GM23338 (cell line): ENCODE measurements around the gene TOGARAM1. TPM values are rescaled to one million over a fixed set of nuclear protein-coding genes. Genes with fewer than 3 reads are reported as not detected.

Source experiments
- ATAC-seq: fragments of 200-7000 bp; cut with Tn5 transposase; 3 replicates; pipeline ENCODE4 v1.9.1; 2020
- DNase-seq: peaks from one replicate; pipeline ENCODE4 v3.0.0-alpha.2; 2015; ENCODE audit warnings: low spot score
- H2AFZ ChIP-seq: fragments of 200-600 bp; sonication (generic); 2 replicates; pipeline ENCODE4 v1.8.0; 2016; ENCODE audit warnings: antibody characterized with exemption, mild to moderate bottlenecking, moderate library complexity
- H3F3A ChIP-seq: fragments of 200-600 bp; sonication (generic); replicated peaks from 2 replicates; pipeline ENCODE4 v1.8.0; 2017; ENCODE audit warnings: antibody characterized with exemption, mixed run types, low read depth
- H3K27ac ChIP-seq: fragments of 200-600 bp; sonication (generic); 2 replicates; pipeline ENCODE4 v1.6.1; 2016; ENCODE audit warnings: low read depth
- H3K27me3 ChIP-seq: fragments of 200-600 bp; sonication (generic); 2 replicates; pipeline ENCODE4 v1.8.0; 2016; ENCODE audit warnings: mild to moderate bottlenecking, mixed run types, moderate library complexity; ENCODE audit not compliant: insufficient read depth
- H3K36me3 ChIP-seq: fragments of 200-600 bp; sonication (generic); 2 replicates; pipeline ENCODE4 v1.8.0; 2016; ENCODE audit warnings: mild to moderate bottlenecking; ENCODE audit not compliant: insufficient read depth
- H3K4me1 ChIP-seq: fragments of 200-600 bp; sonication (generic); 2 replicates; pipeline ENCODE4 v1.8.0; 2016; ENCODE audit warnings: mild to moderate bottlenecking, moderate library complexity; ENCODE audit not compliant: insufficient read depth
- H3K4me2 ChIP-seq: fragments of 200-600 bp; sonication (generic); 2 replicates; pipeline ENCODE4 v1.7.1; 2017; ENCODE audit warnings: mixed run types
- H3K4me3 ChIP-seq: fragments of 200-600 bp; sonication (generic); 2 replicates; pipeline ENCODE4 v1.6.1; 2016; ENCODE audit warnings: mixed run types
- H3K79me2 ChIP-seq: fragments of 200-600 bp; sonication (generic); replicated peaks from 2 replicates; pipeline ENCODE4 v1.8.0; 2017; ENCODE audit warnings: mild to moderate bottlenecking; ENCODE audit not compliant: insufficient read depth
- H3K9me2 ChIP-seq: fragments of 200-600 bp; sonication (generic); 2 replicates; pipeline ENCODE4 v1.8.0; 2017; ENCODE audit not compliant: insufficient read depth
- H4K20me1 ChIP-seq: fragments of 200-600 bp; sonication (generic); replicated peaks from 2 replicates; pipeline ENCODE4 v1.8.0; 2017; ENCODE audit warnings: mild to moderate bottlenecking; ENCODE audit not compliant: insufficient read depth
- H3K27ac Mint-ChIP-seq: 2 replicates; pipeline ENCODE4 v1.8.0; 2020; ENCODE audit warnings: inconsistent platforms, mild to moderate bottlenecking, moderate library complexity, mixed read lengths
- H3K27me3 Mint-ChIP-seq: 3 replicates; pipeline ENCODE4 v1.8.0; 2022; ENCODE audit warnings: low read depth, mild to moderate bottlenecking, moderate library complexity, mixed read lengths, inconsistent platforms; ENCODE audit not compliant: insufficient read depth, poor library complexity
- H3K36me3 Mint-ChIP-seq: 3 replicates; pipeline ENCODE4 v1.8.0; 2021; ENCODE audit warnings: low read depth, mild to moderate bottlenecking, inconsistent platforms, moderate library complexity, mixed read lengths
- H3K4me1 Mint-ChIP-seq: 3 replicates; pipeline ENCODE4 v1.8.0; 2020; ENCODE audit warnings: mild to moderate bottlenecking, inconsistent platforms, mixed read lengths
- H3K4me3 Mint-ChIP-seq: 3 replicates; pipeline ENCODE4 v1.8.0; 2021; ENCODE audit warnings: moderate library complexity, mild to moderate bottlenecking, inconsistent platforms, mixed read lengths
- H3K9me3 Mint-ChIP-seq: 3 replicates; pipeline ENCODE4 v1.8.0; 2020; ENCODE audit warnings: moderate library complexity, mild to moderate bottlenecking, inconsistent platforms, mixed read lengths
- EZH2 ChIP-seq: fragments of 200-600 bp; sonication (generic); IDR thresholded peaks from one replicate; pipeline ENCODE4 v1.8.0; 2017; ENCODE audit warnings: antibody characterized with exemption, mild to moderate bottlenecking, low read depth; ENCODE audit not compliant: unreplicated experiment
- EZH2phosphoT487 ChIP-seq: fragments of 200-600 bp; sonication (generic); IDR thresholded peaks from one replicate; pipeline ENCODE4 v1.8.1; 2018; ENCODE audit warnings: antibody characterized with exemption; ENCODE audit not compliant: unreplicated experiment
- NANOG ChIP-seq: IDR thresholded peaks from 2 replicates; pipeline ENCODE4 v1.6.1; 2016; ENCODE audit warnings: antibody characterized with exemption, borderline replicate concordance
- POLR2AphosphoS5 ChIP-seq: IDR thresholded peaks from 2 replicates; pipeline ENCODE4 v1.6.1; 2016; ENCODE audit warnings: antibody characterized with exemption, low read depth
- REST ChIP-seq: IDR thresholded peaks from one replicate; pipeline ENCODE4 v1.6.1; 2018; ENCODE audit warnings: antibody characterized with exemption; ENCODE audit not compliant: unreplicated experiment
- ZNF114 ChIP-seq: fragments of 250-450 bp; sonication (Bioruptor Pico); IDR thresholded peaks from 2 replicates; pipeline ENCODE4 v1.5.0; 2020; ENCODE audit warnings: mild to moderate bottlenecking, moderate library complexity
- ZNF331 ChIP-seq: fragments of 250-450 bp; sonication (Bioruptor Pico); IDR thresholded peaks from 2 replicates; pipeline ENCODE4 v1.5.0; 2020; ENCODE audit warnings: low read depth, mild to moderate bottlenecking, moderate library complexity
- ZNF462 ChIP-seq: fragments of 250-450 bp; sonication (Bioruptor Pico); IDR thresholded peaks from 2 replicates; pipeline ENCODE4 v1.5.0; 2020; ENCODE audit warnings: mild to moderate bottlenecking, moderate library complexity
- polyA plus RNA-seq: library from polyadenylated mRNA; unstranded; fragments of >200 nt; fragmentation: Nextera tagmentation; extraction: Ambion mirVana; gene quantifications from 2 replicates; pipeline ENCODE4 v1.2.1, GENCODE V29; 2016
- total RNA-seq: library from RNA; depleted of rRNA; stranded (reverse); fragments of >200 nt; shearing (Covaris generic); gene quantifications from 2 replicates; pipeline ENCODE4 v1.2.3, GENCODE V29; 2014
- TF ChIP-seq, protein P1 (sequence below), 2 experiments: fragments of 200-600 bp in 1 of 2; sonication (generic) in 1 of 2; conservative IDR thresholded peaks; 2 replicates each; pipeline versions ENCODE4 v1.5.1 to v1.6.1; 2016 to 2017; ENCODE audit warnings: antibody characterized with exemption in 2 of 2, low read depth in 2 of 2, mild to moderate bottlenecking in 2 of 2, moderate library complexity in 1 of 2

Gene TOGARAM1
- total and polyA plus RNA-seq, 2 experiments from 2014 or later, result 9.6 to 9.8 TPM

- Histone ChIP-seq H3K27ac (no peak overlapping the region), H3K9me2 (no peaks in the 10 kb centered on the region), H2AFZ (no peak overlapping the region), H3K36me3 (peaks cover 53% of the 10 kb centered on the region), H4K20me1 (peaks cover 21% of the 10 kb centered on the region), H3K79me2 (no peaks in the 10 kb centered on the region; the same call in 1 of the 2 replicates), H3K4me1 (no peaks in the 10 kb centered on the region), H3K4me3 (no peak overlapping the region), H3K27me3 (no peaks in the 10 kb centered on the region), H3F3A (no peaks in the 10 kb centered on the region), H3K4me2 (no peak overlapping the region)
- Mint-ChIP-seq H3K27ac (no peak overlapping the region), H3K4me3 (no peak overlapping the region), H3K36me3 (peaks cover 82% of the 10 kb centered on the region), H3K9me3 (no peaks in the 10 kb centered on the region), H3K4me1 (no peaks in the 10 kb centered on the region), H3K27me3 (no peaks in the 10 kb centered on the region)
- DNase-seq (no peak), ATAC-seq (no peak)
- TF ChIP-seq NANOG (no peak), ZNF114 (CRISPR knock-in tag) (no peak), POLR2AphosphoS5 (no peak), ZNF462 (CRISPR knock-in tag) (no peak), EZH2phosphoT487 (no peak), EZH2 (no peak), REST (no peak), ZNF331 (CRISPR knock-in tag) (no peak)
- TF ChIP-seq, protein P1, sequence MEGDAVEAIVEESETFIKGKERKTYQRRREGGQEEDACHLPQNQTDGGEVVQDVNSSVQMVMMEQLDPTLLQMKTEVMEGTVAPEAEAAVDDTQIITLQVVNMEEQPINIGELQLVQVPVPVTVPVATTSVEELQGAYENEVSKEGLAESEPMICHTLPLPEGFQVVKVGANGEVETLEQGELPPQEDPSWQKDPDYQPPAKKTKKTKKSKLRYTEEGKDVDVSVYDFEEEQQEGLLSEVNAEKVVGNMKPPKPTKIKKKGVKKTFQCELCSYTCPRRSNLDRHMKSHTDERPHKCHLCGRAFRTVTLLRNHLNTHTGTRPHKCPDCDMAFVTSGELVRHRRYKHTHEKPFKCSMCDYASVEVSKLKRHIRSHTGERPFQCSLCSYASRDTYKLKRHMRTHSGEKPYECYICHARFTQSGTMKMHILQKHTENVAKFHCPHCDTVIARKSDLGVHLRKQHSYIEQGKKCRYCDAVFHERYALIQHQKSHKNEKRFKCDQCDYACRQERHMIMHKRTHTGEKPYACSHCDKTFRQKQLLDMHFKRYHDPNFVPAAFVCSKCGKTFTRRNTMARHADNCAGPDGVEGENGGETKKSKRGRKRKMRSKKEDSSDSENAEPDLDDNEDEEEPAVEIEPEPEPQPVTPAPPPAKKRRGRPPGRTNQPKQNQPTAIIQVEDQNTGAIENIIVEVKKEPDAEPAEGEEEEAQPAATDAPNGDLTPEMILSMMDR (conservative IDR thresholded peaks at IDR 0.05; ENCODE audit: low read depth in 2 of 2), result no peak
Measured at GRCh38 chr14:45120096-45120495, 158.1 kb downstream of the TOGARAM1 start.
